GM12874 (cell line): ENCODE measurements around the gene CLBA1.

ENCODE experiments used
- TF ChIP-seq, protein P1 (sequence below): IDR thresholded peaks from 2 replicates; pipeline ENCODE4 v1.5.1; 2011; ENCODE audit warnings: low read depth, mild to moderate bottlenecking, control low read depth, low read length, moderate library complexity; ENCODE audit not compliant: insufficient read depth

CLBA1 gene

DNA sequence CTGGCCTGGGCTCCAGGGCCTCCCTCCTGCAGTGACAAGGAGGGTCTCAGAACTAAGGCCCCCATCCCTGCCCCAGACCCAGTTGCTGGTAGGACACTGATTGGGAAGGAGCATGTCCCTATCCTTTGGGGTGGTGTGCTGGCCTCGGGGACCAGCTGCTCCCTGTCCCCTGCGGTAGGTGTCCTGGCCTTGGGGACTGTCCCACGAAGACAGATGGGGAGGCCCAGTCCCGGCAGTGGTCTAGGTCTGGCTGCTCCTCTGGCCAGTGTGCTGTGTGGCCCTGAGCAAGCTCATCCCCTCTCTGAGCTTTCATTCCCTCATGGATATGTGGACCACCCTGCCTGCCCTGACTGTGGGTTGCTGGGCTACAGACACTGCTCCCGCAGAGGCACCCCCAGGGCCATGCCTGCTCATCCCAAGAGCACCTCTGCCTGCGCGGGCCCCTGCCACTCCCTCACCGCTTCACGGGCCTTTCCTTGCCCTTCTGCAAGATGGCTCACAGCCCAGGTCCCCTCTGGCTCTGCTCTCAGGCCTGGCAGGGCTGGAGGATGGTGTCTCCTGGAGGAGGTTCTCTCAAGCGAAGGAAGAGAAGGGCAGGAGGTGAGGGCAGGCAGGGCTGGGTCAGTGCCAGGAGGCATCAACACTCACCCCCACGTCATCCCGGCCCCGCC, 19.9 kb upstream of the CLBA1 start:
- TF ChIP-seq, protein P1, sequence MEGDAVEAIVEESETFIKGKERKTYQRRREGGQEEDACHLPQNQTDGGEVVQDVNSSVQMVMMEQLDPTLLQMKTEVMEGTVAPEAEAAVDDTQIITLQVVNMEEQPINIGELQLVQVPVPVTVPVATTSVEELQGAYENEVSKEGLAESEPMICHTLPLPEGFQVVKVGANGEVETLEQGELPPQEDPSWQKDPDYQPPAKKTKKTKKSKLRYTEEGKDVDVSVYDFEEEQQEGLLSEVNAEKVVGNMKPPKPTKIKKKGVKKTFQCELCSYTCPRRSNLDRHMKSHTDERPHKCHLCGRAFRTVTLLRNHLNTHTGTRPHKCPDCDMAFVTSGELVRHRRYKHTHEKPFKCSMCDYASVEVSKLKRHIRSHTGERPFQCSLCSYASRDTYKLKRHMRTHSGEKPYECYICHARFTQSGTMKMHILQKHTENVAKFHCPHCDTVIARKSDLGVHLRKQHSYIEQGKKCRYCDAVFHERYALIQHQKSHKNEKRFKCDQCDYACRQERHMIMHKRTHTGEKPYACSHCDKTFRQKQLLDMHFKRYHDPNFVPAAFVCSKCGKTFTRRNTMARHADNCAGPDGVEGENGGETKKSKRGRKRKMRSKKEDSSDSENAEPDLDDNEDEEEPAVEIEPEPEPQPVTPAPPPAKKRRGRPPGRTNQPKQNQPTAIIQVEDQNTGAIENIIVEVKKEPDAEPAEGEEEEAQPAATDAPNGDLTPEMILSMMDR, result no peak

DNA sequence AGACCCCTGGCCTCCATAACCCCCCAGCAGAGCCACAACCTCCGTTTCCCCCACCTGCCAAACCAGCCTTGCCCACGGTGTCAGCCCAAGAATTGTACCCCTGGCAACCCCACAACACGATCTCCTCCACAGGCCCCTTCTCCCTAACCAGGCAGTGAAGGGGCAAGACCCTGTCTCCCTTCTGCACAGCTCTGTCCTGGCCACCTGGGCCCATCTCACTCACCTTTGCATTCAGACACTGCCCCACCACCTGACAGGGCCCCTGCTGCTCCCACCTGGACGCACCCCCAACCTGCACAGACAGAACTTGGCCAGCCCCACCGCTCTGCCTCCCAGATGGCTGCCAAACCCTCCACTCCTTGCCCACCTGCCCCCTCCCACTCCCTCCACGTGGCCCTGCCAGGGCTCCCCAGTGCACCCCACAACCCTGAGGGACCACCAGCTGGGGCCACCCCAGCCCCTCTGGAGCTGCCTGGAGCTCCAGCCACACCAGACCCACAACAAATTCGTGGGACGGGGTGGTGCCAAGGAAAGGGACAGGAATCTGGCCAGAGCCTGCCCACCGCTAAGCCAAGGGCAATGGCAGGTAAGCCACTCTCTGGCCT, 19.2 kb upstream of the CLBA1 start:
- TF ChIP-seq, protein P1, result no peak

DNA sequence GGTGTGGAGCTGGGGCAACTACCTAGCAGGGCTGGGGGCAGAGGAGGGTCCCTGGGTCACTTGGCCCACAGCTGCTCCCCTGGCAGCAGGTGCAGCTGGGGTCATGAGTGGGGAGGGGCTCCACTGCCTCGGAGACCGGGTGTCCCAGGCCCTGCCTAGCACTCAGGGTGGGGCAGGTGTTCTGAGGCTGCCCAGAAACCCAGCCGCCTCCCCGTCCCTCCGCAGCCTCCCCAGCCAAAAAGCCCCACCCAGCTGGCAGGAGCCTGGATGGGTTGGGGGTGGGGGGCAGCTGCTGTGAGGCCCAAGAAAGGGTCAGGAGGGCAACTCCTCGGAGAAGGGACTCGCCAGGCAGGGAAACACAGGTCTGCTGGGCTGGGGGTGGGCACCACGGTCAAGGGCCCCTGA, 18.6 kb upstream of the CLBA1 start:
- TF ChIP-seq, protein P1, result no peak

DNA sequence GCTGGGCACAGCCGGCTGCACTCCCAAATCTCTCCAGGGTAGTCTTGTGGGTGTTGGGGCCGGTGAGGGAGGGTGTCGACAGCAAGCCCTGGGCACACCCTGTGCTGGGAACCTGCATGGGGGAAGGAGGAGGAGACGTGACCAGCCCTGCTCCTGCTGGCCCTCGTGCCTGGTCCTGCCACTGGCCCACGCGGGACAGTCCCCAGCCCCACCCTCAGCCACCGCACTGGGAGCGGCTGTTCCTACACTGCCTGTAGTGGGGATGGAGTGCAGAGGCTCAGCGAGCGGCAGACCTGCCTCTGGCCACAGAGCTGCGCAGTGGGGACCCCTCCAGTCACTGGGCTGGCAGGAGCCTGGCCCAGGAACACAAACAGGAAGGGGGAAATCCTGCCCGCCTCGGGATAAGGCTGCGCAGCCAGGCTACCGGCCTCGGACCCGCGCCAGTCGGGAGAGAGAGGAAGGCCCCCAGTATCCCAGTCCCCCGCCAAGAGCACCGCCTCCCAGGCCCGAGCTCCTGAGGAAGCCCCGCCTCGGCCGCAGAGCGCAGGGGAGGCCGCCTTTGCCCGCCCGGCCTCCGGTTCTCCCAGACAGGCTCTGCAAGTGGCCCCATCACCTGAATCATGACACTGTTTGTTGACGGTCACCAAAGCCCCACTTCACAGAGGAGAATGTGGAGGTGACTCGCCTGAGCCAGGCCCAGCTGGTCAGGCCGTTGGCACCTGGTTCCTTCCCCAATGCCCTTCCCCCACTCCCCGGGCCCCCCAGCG, 18.0 kb upstream of the CLBA1 start:
- TF ChIP-seq, protein P1, result no peak

DNA sequence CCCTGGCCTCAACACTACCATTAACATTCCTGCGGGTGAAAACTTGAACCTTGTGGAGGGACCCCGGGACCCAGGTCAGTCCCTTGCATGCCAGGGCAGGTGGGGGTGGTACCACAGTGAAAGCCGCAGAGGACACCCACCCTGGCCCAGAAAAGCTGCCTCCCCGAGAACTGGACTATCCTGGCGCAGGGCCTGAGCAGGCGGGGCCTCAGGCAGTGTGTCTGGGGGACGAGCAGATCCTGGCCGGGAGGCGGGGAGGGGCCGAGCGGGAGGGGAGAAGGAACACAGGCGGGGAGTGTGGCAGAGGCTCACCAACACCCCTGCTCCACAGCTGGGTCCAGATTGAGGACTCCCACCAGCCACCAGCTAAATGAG, 17.4 kb upstream of the CLBA1 start:
- TF ChIP-seq, protein P1, result no peak

DNA sequence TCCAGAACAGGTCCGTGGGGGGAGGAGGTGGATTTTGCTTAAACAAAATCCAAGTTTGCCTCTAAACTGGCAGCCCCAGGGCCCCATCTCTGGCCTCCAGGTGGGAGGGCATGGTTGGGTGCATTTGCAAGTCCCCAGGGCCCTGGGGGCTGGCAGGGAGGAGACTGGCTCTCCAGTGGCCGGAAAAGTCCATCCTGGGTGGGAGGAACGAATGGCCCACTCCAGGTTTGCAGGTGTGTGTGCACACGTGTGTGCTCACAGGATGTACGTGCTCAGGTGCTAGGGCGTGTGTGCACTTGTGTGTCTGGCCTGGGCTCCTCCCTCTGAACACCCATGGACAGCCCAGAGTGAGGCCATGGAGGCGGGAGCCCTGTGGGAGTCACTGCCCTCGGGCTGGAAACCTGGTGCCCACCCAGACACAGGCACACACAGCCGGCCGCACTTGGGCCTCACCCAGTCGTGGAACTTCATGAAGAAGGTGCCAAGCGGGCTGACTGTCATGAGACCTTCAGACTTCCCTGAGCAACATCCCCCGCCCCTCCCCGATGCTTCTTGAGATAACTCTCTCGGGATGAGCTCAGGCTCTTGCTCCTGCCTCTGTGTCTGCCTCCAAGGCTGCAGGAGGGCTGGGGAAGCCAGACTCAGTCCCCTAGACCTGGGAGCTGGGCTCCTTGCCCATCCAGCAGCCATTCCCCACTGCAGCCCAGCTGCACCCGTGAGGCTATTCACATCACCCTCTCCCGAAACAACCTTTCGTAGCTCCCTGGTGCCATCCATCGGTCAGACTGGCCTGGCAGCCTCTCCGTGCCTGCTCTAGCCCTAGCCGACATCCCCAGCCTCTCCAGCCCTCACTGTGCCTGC, 16.8 kb upstream of the CLBA1 start:
- TF ChIP-seq, protein P1, result 0 out of 2 replicates have a peak, but pooled peaks have one; percentile 2
